ENCODE data around the gene SAP30BP. TPM values are rescaled to one million over a fixed set of nuclear protein-coding genes. Genes with fewer than 3 reads are reported as not detected.

Gene SAP30BP
- total and polyA plus RNA-seq, 10 of the 15 experiments (the other 5 are each of a cell fraction or from before 2014, with no cell fraction given): 57.9 to 166 (median 94.5) TPM

GRCh38 chr17:75634376-75634740, 32.8 kb upstream of the SAP30BP start:
- no peaks in the 10 kb centered on the region; the same call in 1 of the 2 replicates for H4K20me1 ChIP-seq (ENCODE audit: control insufficient read depth, insufficient read depth)
- ATAC-seq (no peak), DNase-seq (ENCODE audit: low read depth, low spot score) (no peak), FAIRE-seq (no peak)
- in situ Hi-C loops (cut with MboI): loop anchor here (10.0 kb wide), 1 partner anchor 110 kb away; no protein-coding TSS in a partner anchor
- no peak for TF ChIP-seq NFIC (IDR thresholded peaks at IDR 0.05; ENCODE audit: low read depth, low read length)
- no peak for TF ChIP-seq RBBP5 (conservative IDR thresholded peaks at IDR 0.05)
- TF ChIP-seq SPI1 (IDR thresholded peaks at IDR 0.05; ENCODE audit: borderline replicate concordance, insufficient read depth, low read depth, low read length): no peak
- TF ChIP-seq PML (IDR thresholded peaks at IDR 0.05; ENCODE audit: low read length): no peak
- no peak for TF ChIP-seq CREM (IDR thresholded peaks at IDR 0.05; ENCODE audit: low read depth)
- no peak for TF ChIP-seq POLR2AphosphoS2 (IDR thresholded peaks at IDR 0.05; ENCODE audit: low read depth, low read length)
- TF ChIP-seq KAT2A (conservative IDR thresholded peaks at IDR 0.05; ENCODE audit: control insufficient read depth, low read depth, low read length): no peak
- TF ChIP-seq RCOR1 (conservative IDR thresholded peaks at IDR 0.05; ENCODE audit: low read depth, low read length): no peak
- TF ChIP-seq NRF1 (conservative IDR thresholded peaks at IDR 0.05; ENCODE audit: low read depth, low read length): no peak
- no peak for TF ChIP-seq USF2 (IDR thresholded peaks at IDR 0.05; ENCODE audit: borderline replicate concordance, low read depth, low read length)
- TF ChIP-seq ATF3 (IDR thresholded peaks at IDR 0.05; ENCODE audit: borderline replicate concordance, extremely low read depth, low read depth, low read length): no peak
- TF ChIP-seq PAX8 (IDR thresholded peaks at IDR 0.05): no peak
- no peak for TF ChIP-seq JUNB (IDR thresholded peaks at IDR 0.05)
- no peak for TF ChIP-seq PKNOX1 (IDR thresholded peaks at IDR 0.05)
- no peak for TF ChIP-seq CREB1 (IDR thresholded peaks at IDR 0.05; ENCODE audit: low read depth)
- intact Hi-C loops (cut with micrococcal nuclease; ENCODE audit: unreplicated experiment): no loop called here
- WGBS (ENCODE audit: insufficient coverage, insufficient replicate concordance, low lambda C conversion rate, missing lambda C conversion rate): 88% methylated on average over 9 of the region's 9 CpGs
- ChIA-PET POLR2A (interaction anchor here (0.6 to 1.9 kb wide), 3 partner anchors 12 to 374 kb away, joined by 3 to 8 read pairs (median 4); a partner anchor contains a TSS), CTCF (interaction anchor here (0.6 to 13.0 kb wide), 30 partner anchors 8 to 520 kb away, joined by 3 to 349 read pairs (median 5); partner anchors contain the start of genes RECQL5 and SAP30BP), SMC1A (ENCODE audit: uncharacterized antibody, unreplicated experiment) (interaction anchor here (0.8 to 4.3 kb wide), 10 partner anchors 8 to 116 kb away, joined by 3 to 44 read pairs (median 10); a partner anchor contains a TSS), RAD21 (ENCODE audit: unreplicated experiment) (interaction anchor here (0.9 to 6.3 kb wide), 10 partner anchors 11 to 119 kb away, joined by 3 to 148 read pairs (median 12); partner anchors contain the start of gene RECQL5)
- BruUV-seq (replicated peaks): no TSS peak
- no peaks in the 10 kb centered on the region for H3K9me3 ChIP-seq (replicated peaks; ENCODE audit: control insufficient read depth, insufficient read depth, low read length)
- peaks cover 0 to 4% of the 10 kb centered on the region in 2 experiments; a peak in 2 of 4 replicates for H3K36me3 ChIP-seq (ENCODE audit: control insufficient read depth in 2 of 2, insufficient read depth in 2 of 2, low read length in 1 of 2)
- peaks cover 8% of the 10 kb centered on the region for H3K4me1 ChIP-seq (ENCODE audit: control insufficient read depth, insufficient read depth, low read length)
- H2AFZ ChIP-seq (ENCODE audit: control insufficient read depth, low read depth, low read length): no peak overlapping the region
- H3K79me2 ChIP-seq (ENCODE audit: control insufficient read depth, insufficient read depth, low read length): no peaks in the 10 kb centered on the region
- H3K4me3 ChIP-seq: no peak overlapping the region
- no peak overlapping the region for H3K27ac ChIP-seq (ENCODE audit: control insufficient read depth, insufficient read depth)
- no peak overlapping the region for H3K4me2 ChIP-seq (ENCODE audit: control insufficient read depth, insufficient read depth)
- no peak overlapping the region for H3K9ac ChIP-seq (ENCODE audit: control insufficient read depth, insufficient read depth, low read length)
- no peaks in the 10 kb centered on the region for H3K27me3 ChIP-seq (replicated peaks in 1 of 2; ENCODE audit: control insufficient read depth in 2 of 2, insufficient read depth in 2 of 2, low read length in 1 of 2)
